Neural progenitor cell (in vitro differentiated cells): ENCODE data around the gene DDX10. TPM values are rescaled to one million over a fixed set of nuclear protein-coding genes. Genes with fewer than 3 reads are reported as not detected.

Source experiments
- DNase-seq: peaks from one replicate; pipeline ENCODE4 v3.0.0-alpha.2; 2016; ENCODE audit warnings: low spot score
- H2AFZ ChIP-seq: fragments of 200-600 bp; sonication (generic); replicated peaks from 2 replicates; pipeline ENCODE4 v1.6.1; 2016; ENCODE audit warnings: antibody characterized with exemption
- H3F3A ChIP-seq: fragments of 200-600 bp; sonication (generic); 2 replicates; pipeline ENCODE4 v1.6.1; 2016; ENCODE audit warnings: antibody characterized with exemption, low read depth
- H3K27ac ChIP-seq: fragments of 200-600 bp; sonication (generic); 2 replicates; pipeline ENCODE4 v1.5.1; 2016; ENCODE audit warnings: mild to moderate bottlenecking
- H3K27me3 ChIP-seq: fragments of 200-600 bp; sonication (generic); 2 replicates; pipeline ENCODE4 v1.6.1; 2016; ENCODE audit warnings: mild to moderate bottlenecking, moderate library complexity
- H3K36me3 ChIP-seq: fragments of 200-600 bp; sonication (generic); 2 replicates; pipeline ENCODE4 v1.5.1; 2016
- H3K4me1 ChIP-seq: fragments of 200-600 bp; sonication (generic); 2 replicates; pipeline ENCODE4 v1.6.1; 2016; ENCODE audit warnings: mixed run types
- H3K4me2 ChIP-seq: fragments of 200-600 bp; sonication (generic); 2 replicates; pipeline ENCODE4 v1.6.1; 2016
- H3K4me3 ChIP-seq: fragments of 200-600 bp; sonication (generic); 2 replicates; pipeline ENCODE4 v1.5.1; 2016
- H3K79me2 ChIP-seq: fragments of 200-600 bp; sonication (generic); 2 replicates; pipeline ENCODE4 v1.6.1; 2016; ENCODE audit warnings: low read depth
- H3K9ac ChIP-seq: fragments of 200-600 bp; sonication (generic); 2 replicates; pipeline ENCODE4 v1.6.1; 2016
- H3K9me3 ChIP-seq: fragments of 200-600 bp; sonication (generic); 2 replicates; pipeline ENCODE4 v1.5.1; 2016; ENCODE audit warnings: low read depth
- H4K20me1 ChIP-seq: fragments of 200-600 bp; sonication (generic); 2 replicates; pipeline ENCODE4 v1.6.1; 2016; ENCODE audit warnings: low read depth
- H3K27ac Mint-ChIP-seq: 3 replicates; pipeline ENCODE4 v1.8.0; 2021; ENCODE audit warnings: mixed read lengths
- H3K27me3 Mint-ChIP-seq: 2 replicates; pipeline ENCODE4 v1.8.0; 2022; ENCODE audit warnings: low read depth, mild to moderate bottlenecking, inconsistent platforms, moderate library complexity, mixed read lengths; ENCODE audit not compliant: insufficient read depth
- H3K36me3 Mint-ChIP-seq: 3 replicates; pipeline ENCODE4 v1.8.0; 2021; ENCODE audit warnings: mixed read lengths
- H3K4me1 Mint-ChIP-seq: 3 replicates; pipeline ENCODE4 v1.8.0; 2021; ENCODE audit warnings: mixed read lengths
- H3K4me3 Mint-ChIP-seq: 3 replicates; pipeline ENCODE4 v1.8.0; 2021; ENCODE audit warnings: mild to moderate bottlenecking, moderate library complexity, mixed read lengths
- H3K9me3 Mint-ChIP-seq: 3 replicates; pipeline ENCODE4 v1.8.0; 2020; ENCODE audit warnings: mixed read lengths
- CTCF ChIP-seq: fragments of 200-600 bp; sonication (generic); IDR thresholded peaks from 2 replicates; pipeline ENCODE4 v1.5.1; 2017; ENCODE audit warnings: antibody characterized with exemption, mild to moderate bottlenecking
- EZH2 ChIP-seq: fragments of 200-600 bp; sonication (generic); IDR thresholded peaks from 2 replicates; pipeline ENCODE4 v1.6.1; 2017; ENCODE audit warnings: antibody characterized with exemption, mild to moderate bottlenecking, moderate library complexity
- EZH2phosphoT487 ChIP-seq: fragments of 200-600 bp; sonication (generic); IDR thresholded peaks from 2 replicates; pipeline ENCODE4 v1.6.1; 2017; ENCODE audit warnings: antibody characterized with exemption
- total RNA-seq: library from RNA; depleted of rRNA; stranded (reverse); fragments of >200 nt; gene quantifications from 2 replicates; pipeline ENCODE4 v1.2.3, GENCODE V29; 2015; ENCODE audit warnings: low replicate concordance

The DDX10 gene
- total RNA-seq, 1 donor from 2014 or later, result 34.1 TPM

- Histone ChIP-seq H3K27me3 (no peaks in the 10 kb centered on the region), H3K9me3 (no peaks in the 10 kb centered on the region), H3K4me3 (no peak overlapping the region), H3K36me3 (no peaks in the 10 kb centered on the region), H3F3A (no peaks in the 10 kb centered on the region), H3K4me2 (no peak overlapping the region), H3K79me2 (no peaks in the 10 kb centered on the region), H3K9ac (no peak overlapping the region), H3K4me1 (peaks cover 11% of the 10 kb centered on the region), H3K27ac (no peak overlapping the region), H2AFZ (no peak overlapping the region), H4K20me1 (no peaks in the 10 kb centered on the region)
- H3K9me3 Mint-ChIP-seq, result no peaks in the 10 kb centered on the region
- peaks cover 31% of the 10 kb centered on the region for H3K4me1 Mint-ChIP-seq
- no peaks in the 10 kb centered on the region for H3K36me3 Mint-ChIP-seq
- no peaks in the 10 kb centered on the region for H3K27me3 Mint-ChIP-seq
- TF ChIP-seq CTCF (no peak), EZH2phosphoT487 (no peak), EZH2 (no peak)
- no peak overlapping the region for H3K4me3 Mint-ChIP-seq
- DNase-seq, result no peak
- H3K27ac Mint-ChIP-seq, result no peak overlapping the region
Measured at GRCh38 chr11:108887436-108888238, 222.8 kb downstream of the DDX10 start.

GRCh38 chr11:108890482-108891105, 225.7 kb downstream of the DDX10 start:
- Mint-ChIP-seq H3K27me3 (no peaks in the 10 kb centered on the region), H3K4me3 (no peak overlapping the region), H3K36me3 (no peaks in the 10 kb centered on the region), H3K9me3 (no peaks in the 10 kb centered on the region), H3K4me1 (peaks cover 32% of the 10 kb centered on the region), H3K27ac (no peak overlapping the region)
- TF ChIP-seq CTCF, result no peak
- no peak for TF ChIP-seq EZH2
- no peak for TF ChIP-seq EZH2phosphoT487
- no peaks in the 10 kb centered on the region for H3K36me3 ChIP-seq
- no peaks in the 10 kb centered on the region for H3K79me2 ChIP-seq
- no peak overlapping the region for H2AFZ ChIP-seq
- H3K4me3 ChIP-seq, result no peak overlapping the region
- no peaks in the 10 kb centered on the region for H3F3A ChIP-seq
- H4K20me1 ChIP-seq, result no peaks in the 10 kb centered on the region
- H3K27me3 ChIP-seq, result no peaks in the 10 kb centered on the region
- no peak overlapping the region for H3K4me2 ChIP-seq
- H3K27ac ChIP-seq, result no peak overlapping the region
- H3K9me3 ChIP-seq, result no peaks in the 10 kb centered on the region
- H3K4me1 ChIP-seq, result peaks cover 11% of the 10 kb centered on the region
- no peak overlapping the region for H3K9ac ChIP-seq
- no peak for DNase-seq

DNA sequence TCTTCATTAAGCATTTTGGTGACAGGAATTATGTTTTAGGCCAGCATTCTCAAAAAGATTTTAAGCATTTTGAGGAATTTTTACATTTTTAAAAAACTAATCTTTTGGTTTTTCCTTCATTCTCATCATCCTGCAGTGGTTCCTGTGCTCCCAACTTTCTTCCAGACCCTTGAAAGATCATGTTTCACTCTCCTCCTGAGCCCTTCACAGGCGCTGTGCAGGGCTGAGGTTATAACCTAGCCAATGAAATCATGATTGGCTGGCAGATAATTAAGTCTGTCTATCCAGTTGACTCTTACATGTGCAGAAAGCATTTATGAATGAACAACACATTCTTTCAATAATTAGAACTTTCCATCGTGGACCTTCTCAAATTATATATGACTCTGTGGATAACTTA, 226.3 kb downstream of the DDX10 start:
- TF ChIP-seq EZH2 (no peak), CTCF (no peak), EZH2phosphoT487 (no peak)
- H3K4me3 Mint-ChIP-seq, result no peak overlapping the region

More for the DNA sequence above, 226.3 kb downstream of the DDX10 start:
- Mint-ChIP-seq H3K27me3 (no peaks in the 10 kb centered on the region), H3K4me1 (peaks cover 32% of the 10 kb centered on the region), H3K27ac (no peak overlapping the region), H3K36me3 (no peaks in the 10 kb centered on the region), H3K9me3 (no peaks in the 10 kb centered on the region)
- H3K27ac ChIP-seq, result no peak overlapping the region
- DNase-seq, result no peak
- H4K20me1 ChIP-seq, result no peaks in the 10 kb centered on the region
- no peak overlapping the region for H3K4me3 ChIP-seq
- H3K36me3 ChIP-seq, result no peaks in the 10 kb centered on the region
- no peaks in the 10 kb centered on the region for H3K79me2 ChIP-seq
- no peaks in the 10 kb centered on the region for H3K9me3 ChIP-seq
- H2AFZ ChIP-seq, result no peak overlapping the region
- H3K27me3 ChIP-seq, result no peaks in the 10 kb centered on the region
- H3F3A ChIP-seq, result no peaks in the 10 kb centered on the region
- peaks cover 11% of the 10 kb centered on the region for H3K4me1 ChIP-seq
- no peak overlapping the region for H3K9ac ChIP-seq
- no peak overlapping the region for H3K4me2 ChIP-seq
